Effector CD4-positive, alpha-beta T cell (primary cell): ENCODE data around the gene CD8B2.
"Not testable (repeated sequence)": the region's sequence is repeated elsewhere in the genome, so short reads cannot be mapped to it uniquely, and the experiment has no call there.

Experiments used
- DNase-seq: peaks from one replicate; pipeline ENCODE4 v3.0.0-alpha.2; 2020

The CD8B2 gene

GRCh38 chr2:106513391-106513790, 26.2 kb downstream of the CD8B2 start:
- DNase-seq = not testable (repeated sequence)

DNA sequence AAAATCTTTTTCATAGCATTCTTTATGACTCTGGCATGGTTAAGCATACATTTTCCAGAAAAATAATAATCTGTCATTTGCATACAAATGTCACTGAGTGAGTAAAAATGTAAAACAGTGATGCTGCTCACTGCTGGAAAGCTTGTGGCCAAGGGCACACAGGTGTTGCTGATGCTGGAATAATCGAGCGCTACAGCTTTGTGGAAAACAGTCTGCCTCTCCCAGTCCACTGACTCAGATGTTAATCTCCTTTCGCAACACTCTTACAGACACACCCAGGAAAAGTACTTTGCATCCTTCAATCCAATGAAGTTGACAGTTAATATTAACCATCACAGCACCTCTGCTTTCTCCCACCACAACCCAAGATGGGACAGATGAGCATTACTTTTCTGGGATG, 27.7 kb downstream of the CD8B2 start:
- not testable (repeated sequence) for DNase-seq

GRCh38 chr2:106516436-106516835, 29.3 kb downstream of the CD8B2 start:
- no peak for DNase-seq

GRCh38 chr2:106516864-106517263, 29.7 kb downstream of the CD8B2 start:
- no peak for DNase-seq

DNA sequence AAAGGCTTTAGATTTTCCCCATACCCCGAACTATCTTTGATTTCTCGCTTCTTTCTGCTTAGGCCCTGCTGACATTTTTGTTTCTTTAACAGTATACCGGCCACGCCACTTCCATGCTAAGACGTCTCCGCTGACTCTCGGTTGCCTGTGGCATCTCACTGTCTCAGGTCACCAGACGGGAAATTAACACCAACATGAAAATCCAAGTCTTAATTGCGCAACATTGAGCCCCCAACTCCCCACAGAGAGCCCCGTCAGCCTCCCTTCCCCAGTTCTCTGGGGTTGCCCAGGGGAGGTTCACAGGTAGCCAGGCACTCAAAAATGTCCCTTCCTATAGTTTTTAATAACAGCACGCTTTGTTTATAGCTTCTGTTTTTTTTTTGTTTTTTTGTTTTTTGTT, 30.2 kb downstream of the CD8B2 start:
- no peak for DNase-seq

- no peak for DNase-seq
Observed at GRCh38 chr2:106519767-106520166, 32.6 kb downstream of the CD8B2 start.

- DNase-seq = no peak
Observed at GRCh38 chr2:106521016-106521415, 33.9 kb downstream of the CD8B2 start.

DNA sequence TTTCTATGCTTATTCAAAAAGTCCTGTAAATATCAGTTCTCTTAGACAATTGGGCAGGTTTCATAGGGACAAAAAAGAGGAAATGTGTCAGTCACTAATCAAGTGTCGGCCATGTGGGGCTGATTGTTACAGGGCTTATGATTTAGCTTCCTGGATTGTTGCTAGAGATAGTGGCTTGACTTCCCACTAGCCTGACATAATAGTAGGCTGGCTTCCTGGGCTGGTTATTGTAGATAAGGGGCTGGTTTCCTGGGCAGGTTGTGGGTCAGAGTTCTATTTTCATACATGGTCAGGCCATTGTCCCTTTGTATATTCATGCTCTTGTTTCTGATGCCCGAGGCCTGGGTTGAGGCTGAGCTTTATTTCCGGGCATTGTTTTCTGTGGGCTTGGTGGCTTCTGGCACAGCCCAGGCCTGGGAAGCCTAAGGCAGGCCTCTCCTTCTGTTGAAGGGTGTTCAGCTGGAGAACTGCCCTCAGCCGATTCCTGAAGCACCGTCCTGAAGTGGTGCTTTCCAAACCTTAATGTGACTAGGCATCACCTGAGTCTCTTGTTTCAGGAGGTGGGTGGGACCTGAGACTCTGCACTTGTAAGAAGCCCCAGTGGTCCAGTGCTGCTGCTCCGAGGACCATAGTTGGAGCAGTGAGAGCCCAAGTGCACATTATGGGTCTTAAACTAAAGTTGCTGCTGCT, 37.0 kb downstream of the CD8B2 start:
- no peak for DNase-seq

DNA sequence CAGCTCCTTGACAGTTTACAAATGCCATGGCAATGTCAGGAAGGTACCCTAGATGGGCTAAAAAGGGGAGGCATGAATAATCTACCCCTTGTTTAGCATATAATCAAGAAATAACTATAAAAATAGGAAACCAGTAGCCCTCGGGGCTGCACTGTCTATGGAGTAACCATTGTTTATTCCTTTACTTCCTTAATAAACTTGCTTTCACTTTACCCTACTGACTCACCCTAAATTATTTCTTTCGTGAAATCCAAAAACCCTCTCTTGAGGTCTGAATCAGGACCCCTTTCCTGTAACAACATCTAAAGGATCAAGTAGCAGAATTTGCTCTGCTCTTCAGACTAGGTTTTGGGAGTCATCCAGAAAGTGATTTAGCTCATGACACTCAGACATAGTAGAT, 43.7 kb downstream of the CD8B2 start:
- no peak for DNase-seq

DNA sequence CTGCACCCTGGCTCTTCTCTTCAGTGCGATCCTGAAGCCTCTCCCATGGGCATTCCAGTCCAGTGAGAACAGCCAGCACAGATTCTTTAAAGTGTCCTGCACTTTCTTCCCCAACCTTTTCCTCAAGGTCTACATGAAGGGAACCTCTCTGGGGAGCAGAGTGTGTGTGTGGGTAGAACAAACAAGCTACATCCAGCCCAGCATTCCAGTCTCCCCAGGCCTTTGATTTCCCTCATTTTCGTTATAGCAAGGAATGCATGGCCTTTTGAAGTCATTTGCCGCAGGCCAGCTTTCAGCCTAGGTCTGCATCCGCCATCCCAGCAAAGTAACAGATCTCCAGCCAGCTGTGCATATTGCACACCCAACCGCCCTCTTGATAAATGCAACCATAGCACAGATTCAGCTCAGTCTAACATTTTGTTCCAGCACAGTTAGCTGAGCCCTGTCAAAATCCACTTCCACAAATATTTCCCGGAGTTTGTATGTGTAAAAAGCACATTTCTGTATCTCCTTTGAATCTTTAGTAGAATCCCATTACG, 44.6 kb downstream of the CD8B2 start:
- DNase-seq = no peak

DNA sequence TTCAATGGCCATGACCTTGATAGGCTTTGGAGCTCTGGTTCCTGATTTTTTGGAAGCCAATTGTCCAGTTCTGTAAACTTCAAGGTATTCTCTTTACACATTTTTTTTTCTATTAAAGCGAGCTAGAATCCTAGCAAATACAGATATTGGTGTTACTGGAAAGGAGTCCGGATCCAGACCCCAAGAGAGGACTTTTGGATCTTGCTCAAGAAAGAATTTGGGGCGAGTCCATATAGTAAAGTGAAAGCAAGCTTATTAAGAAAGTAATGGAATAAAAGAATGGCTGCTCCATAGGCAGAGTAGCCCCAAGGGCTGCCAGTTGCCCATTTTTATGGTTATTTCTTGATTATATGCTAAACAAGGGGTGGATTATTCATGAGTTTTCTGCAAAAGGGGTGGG, 45.1 kb downstream of the CD8B2 start:
- DNase-seq = no peak

DNA sequence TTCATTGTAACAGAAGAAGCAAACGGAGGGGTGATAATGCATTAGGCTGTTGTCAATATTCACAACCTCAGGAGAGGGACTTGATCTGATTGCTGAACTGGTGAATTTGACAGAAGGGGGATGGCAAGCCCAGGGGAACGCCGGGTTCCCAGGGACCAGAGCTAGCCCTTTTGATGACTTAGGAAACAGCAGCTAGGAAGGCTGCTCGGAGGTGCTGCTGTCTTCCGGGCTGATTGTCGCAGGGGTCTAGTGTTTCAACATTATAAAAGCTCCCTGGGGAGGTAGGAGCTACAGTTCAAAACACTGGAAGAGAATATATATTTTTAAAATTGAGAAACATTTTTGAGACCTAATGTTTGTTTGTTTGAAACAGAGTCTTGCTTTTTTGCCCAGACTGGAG, 47.3 kb downstream of the CD8B2 start:
- no peak for DNase-seq

DNA sequence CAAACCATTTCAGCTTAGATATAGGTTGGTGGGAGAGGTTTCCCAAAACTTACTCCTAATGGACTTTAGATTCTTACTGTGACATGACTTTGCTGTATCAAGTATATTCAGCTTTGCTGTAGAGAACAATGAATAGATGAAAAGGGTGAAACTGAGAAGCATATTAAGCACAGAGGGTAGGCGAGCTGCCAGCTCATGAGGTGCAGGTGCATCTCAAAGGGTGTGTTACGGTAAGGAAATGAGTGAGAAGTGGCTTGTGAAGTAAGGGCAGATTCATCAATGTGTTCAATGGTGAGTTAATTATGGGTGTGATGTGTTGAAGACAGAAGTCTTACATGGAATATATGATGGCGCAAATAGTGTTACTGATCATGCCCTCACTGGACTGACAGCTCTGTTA, 49.3 kb downstream of the CD8B2 start:
- no peak for DNase-seq

DNA sequence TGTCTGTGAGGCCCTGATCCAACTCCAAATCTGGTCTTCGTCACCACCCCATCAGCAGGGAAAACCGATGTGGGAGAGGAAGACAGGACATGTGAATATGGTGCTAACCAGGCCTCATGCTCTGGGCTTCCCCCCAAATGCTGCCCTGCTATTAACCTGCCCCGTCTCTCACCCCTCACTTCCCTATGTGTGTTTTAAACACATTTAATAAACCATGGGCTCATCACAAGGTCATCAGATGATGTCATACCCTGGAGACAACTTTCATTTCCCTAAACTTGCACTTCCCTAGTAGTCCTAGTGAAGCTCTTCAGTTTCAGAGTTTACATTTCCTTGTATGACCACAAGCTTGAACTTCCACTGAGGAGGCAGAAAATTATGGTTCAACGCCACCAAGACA, 49.9 kb downstream of the CD8B2 start:
- no peak for DNase-seq

- no peak for DNase-seq
Observed at GRCh38 chr2:106537791-106538191, 50.6 kb downstream of the CD8B2 start.

DNA sequence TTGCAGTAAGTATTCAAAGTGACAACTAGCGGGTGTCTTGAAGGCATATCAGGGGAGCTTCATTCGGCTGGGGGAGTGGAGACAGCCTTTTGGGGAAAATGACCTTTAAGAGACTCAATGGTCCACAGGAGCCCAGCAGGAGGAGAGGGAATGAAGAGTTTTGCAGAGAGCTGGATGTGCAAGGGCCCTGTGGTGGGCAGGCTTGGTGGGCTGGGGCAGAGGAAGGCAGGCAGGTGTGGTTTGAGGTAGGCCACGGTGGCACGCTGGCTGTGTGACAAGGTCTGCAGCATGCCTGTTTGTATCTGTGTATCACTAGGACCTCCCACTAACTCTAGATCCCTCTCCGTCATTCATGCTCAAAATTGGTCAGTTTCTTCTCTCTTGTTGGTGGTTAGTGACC, 53.7 kb downstream of the CD8B2 start:
- no peak for DNase-seq

GRCh38 chr2:106541333-106541732, 54.2 kb downstream of the CD8B2 start:
- no peak for DNase-seq

- DNase-seq = peak; percentile 59
Observed at GRCh38 chr2:106542746-106543359, 55.7 kb downstream of the CD8B2 start.

DNA sequence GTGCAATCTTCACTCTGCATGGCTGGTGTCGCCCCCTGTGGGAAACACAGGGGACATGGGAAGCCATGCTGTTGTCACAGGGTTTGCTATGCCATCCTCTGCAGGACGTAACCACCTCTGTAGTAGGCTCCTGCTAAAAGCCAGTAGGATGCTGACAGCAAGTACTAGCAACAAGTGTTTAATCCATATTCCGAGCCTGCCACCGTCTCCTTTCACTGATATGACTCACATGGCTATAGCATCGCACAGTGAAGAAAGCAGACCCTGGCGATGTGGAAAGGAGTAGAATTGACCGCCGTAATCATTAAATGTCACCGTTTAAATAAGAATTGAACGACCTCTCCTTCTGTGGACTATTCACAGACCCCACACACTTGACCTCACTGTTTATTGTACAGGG, 57.8 kb downstream of the CD8B2 start:
- no peak for DNase-seq

DNA sequence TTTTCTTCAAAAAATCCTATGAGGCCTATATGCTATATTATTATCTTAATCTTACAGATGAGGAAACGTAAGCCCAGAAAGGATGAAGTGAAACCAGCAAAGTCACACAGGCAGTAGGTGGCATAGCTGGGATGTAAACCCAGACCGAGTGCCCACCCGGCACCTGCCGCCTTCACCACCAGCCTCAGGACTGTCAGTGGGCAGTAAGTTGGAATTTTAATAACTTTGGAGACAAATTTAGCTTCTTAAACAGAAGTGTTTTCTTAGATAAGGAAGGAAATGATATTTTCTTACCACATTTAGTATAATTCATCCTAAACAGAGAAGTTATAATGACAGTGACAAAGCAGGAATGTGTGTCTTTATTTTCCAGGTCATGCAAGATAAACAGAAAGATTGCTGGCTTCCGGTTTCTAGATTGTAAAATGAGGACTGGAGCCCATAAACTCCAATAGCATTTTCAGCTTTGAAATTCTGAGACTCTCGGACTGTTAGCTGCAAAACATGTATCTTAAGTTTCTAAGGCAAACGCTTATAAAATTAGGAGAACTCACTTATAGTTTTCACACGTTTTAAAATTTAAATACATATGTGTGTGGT, 59.3 kb downstream of the CD8B2 start:
- DNase-seq = no peak

- no peak for DNase-seq
Observed at GRCh38 chr2:106547164-106547903, 60.2 kb downstream of the CD8B2 start.

- no peak for DNase-seq
Observed at GRCh38 chr2:106551417-106552130, 64.4 kb downstream of the CD8B2 start.

DNA sequence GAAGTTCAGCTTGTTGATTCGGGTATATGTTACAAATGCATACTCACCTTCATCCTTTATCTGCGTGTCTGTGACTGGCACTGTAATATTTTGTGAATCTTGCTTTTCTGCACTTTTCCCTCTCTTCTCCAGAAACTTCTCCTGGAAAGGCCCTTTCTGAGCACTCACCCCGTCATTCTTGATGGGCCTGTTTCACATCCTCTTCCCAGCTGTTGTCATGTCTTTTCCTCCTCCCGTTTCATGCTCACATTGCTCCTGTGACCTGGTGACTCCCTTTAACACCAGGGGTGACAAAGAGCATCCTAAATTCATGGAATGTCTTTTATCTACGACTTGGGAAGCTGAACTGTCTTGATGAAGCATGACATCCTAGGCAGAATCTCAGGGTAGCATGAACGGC, 65.8 kb downstream of the CD8B2 start:
- no peak for DNase-seq
